NCI-H2196 treated with DMSO at 0.1 percent for 48 hours (cell line): ENCODE data around the gene TTLL11.
"Not testable (repeated sequence)": the region's sequence is repeated elsewhere in the genome, so short reads cannot be mapped to it uniquely, and the experiment has no call there.

Experiments
- DNase-seq: peaks from one replicate; lab custom pipeline; 2025; ENCODE audit not compliant: unreplicated experiment; lab: John Stamatoyannopoulos, UW

TTLL11 gene

DNA sequence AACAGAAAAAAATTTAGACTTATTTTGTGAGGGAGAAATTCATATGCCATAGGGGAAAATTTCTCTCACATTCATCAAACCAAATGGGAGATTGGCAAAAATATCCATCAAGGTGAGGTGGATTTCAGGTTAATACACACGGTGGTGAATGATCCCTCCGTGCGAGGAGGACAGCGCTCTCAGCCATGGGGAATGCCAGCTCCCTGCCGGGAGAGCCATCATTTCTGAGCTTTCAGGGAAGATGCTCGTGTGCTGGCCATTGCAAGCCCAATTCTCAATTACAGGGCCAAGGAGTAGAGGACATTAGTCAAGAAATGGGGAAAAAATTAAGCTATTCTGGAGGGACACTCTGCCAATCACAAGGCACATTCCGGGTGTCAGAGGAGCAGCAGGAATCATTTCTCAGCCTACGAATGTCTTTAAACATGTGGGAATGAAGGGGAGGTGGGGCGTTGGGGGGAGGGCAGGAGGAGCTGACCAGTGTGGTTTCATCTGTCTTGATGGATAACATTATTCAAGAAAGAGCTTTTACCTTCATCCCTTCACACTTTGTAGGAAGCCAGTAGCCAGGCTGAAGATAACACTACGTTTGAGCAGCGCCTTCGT lies 276.2 kb downstream of the TTLL11 start:
- DNase-seq, result no peak

DNA sequence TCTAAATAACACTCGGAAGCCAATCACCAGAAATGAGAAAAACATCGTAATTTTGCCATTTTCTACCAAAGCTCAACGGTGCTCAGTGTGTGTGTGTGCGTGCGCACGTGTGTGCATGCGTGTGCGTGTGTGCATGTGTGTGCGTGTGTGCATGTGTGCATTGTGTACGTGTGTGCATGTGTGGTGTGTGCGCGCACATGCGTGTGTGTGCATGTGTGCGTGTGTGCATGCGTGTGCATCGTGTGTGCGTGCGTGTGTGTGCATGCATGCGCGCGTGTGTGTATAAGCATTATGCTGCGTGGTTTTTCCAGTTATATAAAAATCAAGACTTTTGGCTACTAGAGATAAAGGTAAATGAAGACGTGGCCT lies 276.7 kb downstream of the TTLL11 start:
- DNase-seq, result no peak

DNA sequence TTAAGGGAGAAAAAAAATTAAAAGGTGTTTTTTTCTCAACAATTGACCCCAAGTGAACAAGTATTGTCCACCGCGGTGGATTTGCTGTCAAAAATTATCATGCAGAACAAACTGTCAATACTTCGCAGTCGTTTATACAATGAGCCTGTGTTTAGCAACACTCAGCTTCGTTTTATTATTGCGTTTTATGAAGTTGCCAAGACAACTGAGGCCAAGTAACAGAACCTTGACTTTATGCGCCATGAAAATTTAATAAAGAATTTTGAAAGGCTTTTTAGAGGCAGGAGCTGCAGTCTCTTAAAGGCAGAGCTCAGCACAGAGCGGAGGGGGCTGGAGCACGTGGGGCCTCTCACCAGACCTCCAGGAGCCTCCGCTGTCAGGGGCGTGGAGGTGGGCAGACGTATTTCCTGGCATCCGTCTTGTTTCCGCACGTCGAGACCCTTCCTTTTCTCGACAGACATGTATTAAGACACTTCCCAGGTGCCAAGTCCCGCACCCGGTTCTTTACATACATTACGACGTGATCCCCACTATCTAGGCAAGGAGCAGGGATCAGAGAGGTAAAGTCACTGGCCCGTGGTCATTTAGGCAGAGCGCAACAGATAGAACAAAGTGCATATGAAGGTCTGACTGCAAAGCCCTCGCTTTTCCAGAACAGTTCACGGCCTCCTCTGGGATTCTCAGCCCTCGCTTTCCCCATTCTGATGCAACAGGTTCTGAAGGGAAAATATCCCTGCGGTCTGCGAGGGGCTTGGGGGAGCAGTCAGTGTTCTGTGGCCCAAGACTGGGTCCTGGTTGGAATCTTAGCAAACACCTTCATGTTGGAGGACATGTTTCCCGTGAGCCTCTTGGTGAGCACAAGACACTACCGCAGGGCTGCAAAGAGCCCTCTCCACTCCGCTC lies 277.3 kb downstream of the TTLL11 start:
- no peak for DNase-seq

DNA sequence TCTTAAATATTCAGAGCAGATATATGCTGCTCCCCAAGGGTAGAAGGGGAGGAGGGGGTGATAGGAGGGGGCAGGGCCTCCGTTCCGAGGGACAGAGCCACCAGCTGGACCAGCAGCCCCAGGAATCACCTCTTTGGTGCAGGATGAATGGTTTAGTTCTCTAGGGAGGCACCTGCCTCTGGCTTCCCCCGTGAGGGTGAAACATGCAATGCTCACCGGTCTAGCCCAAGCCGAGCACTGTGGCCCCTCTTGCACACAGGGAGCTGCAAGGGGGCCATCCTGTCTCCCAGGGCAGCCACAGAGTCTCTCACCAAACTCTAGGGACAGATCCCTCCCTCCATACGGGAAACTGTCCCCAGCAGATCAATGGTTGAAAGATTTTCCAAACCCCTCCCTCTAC lies 278.0 kb downstream of the TTLL11 start:
- no peak for DNase-seq

DNA sequence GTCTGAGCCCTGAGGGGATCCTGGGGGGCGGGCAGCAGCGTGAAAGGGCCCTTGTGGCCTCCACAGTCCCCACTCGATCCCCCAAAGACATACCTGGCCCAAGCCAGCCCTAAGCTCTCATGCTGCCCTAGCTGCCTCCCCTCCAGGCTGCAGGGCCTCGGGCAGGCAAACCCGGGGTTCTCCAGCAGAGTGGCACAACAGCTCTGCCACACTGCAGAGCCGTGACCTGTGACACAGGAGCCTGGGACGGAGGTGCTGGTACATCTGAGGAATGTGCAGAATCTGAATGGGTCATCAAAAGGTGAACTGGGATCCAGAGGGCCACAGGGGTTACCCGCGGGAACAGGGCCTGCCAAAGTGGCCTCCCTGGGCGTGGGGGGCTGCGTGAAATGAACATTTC lies 278.5 kb downstream of the TTLL11 start:
- DNase-seq, result no peak

DNA sequence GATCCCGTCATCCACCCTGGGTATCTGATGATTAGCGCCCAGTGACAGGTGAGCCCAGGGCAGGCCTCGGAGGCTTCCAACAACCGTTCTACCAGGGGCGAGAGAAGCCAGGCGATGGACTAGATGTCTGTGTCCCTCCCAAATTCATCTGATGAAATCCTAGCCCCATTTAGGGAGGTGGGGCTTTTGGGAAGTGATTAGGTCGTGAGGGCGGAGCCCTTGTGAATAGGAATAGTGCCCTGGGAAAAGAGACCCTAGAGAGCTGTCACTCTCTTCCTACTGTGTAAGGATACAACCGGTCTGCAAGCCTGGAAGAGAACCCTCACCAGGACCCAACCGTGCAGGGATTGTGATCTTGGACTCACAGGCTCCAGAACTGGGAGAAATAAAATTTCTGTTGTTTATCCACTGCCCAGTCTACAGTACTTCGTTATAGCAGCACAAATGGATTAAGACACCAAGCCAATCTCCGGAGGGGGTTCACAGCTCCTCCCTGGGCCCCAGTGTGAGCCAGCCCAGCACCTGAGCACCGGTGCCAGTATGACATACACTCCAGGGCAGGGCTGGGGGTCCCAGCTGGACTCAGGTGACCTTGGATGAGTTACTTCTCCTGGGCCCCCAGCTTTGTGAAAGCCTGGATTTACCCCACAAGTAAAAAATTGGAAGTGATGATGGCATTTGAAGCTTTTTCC lies 279.4 kb downstream of the TTLL11 start:
- DNase-seq, result no peak

DNA sequence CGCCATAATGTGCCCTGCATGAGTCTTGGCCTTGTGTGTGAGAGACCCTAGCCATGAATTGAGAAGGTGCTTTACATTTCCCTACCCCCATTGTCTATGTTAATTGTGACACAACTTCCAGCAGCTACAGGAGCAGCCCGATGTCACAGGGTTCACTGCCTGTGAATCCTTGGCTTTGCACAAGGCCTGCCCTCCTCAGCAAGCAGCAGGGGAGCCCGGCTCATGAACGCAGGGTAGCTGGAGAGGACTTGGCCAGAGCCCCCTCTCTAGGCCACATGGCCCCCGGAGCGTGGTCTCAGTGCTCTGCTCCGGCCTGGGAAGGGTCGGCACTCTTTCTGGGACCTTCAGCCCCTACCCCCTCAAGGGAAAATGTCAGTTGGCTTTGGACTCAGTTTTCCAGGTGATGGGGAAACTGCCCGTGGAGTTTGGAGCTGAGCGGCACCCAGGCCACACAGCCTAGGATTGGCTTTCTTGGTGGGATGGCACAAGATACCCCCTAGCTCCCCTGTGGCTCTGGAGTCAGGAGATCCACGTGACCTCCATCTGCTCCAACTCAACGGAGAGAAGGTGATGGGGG lies 280.9 kb downstream of the TTLL11 start:
- no peak for DNase-seq

DNA sequence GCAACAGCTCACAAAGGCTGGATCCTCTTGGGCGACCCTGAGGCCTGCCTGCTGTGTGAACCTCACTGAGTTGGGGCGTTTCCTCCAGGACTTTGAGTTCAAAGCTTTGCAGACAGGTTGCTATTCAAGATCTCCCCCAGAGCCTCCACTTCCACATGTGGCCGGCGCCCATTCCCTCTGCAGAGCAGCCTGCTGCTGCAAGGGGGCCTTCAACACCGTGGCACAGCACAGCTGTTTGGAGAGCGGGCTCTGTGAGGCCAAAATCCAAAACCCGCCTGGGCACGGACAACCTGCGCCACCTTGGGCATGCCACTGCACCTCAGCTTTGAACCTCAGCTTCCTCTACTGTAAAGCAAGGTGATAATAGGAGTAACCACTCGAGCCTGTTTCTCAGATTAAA lies 281.4 kb downstream of the TTLL11 start:
- no peak for DNase-seq

DNA sequence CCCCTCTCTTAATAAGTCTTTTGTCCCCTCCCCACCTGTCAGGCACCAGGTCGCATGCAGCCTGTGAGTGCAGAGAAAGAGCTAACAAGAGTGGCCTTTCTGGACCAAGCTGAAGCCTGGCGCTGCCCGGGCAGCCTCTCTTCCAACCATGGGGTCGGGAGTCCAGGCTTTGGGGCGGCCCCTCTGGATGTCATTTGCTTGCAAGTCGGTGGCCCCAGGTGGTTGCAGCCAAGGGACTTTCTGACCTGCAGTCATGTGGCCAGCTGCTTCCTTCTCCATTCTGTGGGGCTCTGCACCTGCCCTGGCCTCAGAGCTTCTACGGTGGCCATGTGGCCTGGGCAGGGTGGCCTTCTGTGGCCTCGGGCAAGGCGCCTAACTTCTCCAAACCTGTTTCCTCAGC lies 282.0 kb downstream of the TTLL11 start:
- no peak for DNase-seq

DNA sequence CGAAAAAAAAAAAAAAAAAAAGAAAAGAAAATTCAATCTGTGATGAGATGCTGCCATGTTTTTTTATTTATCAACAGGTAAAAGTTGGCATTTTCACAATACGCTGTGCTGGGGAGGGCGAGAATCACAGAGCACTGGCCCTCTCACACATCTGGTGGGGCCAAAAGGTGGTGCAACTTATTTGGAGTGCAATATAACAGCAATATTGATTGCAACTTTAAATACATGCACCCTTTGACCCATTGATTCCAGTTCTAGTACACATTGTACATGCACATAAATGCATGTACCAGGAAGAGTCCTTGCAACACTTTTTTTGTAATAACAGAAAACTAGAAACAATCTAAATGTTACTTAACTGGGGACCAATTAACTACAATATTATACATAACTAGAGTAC lies 282.6 kb downstream of the TTLL11 start:
- no peak for DNase-seq

DNA sequence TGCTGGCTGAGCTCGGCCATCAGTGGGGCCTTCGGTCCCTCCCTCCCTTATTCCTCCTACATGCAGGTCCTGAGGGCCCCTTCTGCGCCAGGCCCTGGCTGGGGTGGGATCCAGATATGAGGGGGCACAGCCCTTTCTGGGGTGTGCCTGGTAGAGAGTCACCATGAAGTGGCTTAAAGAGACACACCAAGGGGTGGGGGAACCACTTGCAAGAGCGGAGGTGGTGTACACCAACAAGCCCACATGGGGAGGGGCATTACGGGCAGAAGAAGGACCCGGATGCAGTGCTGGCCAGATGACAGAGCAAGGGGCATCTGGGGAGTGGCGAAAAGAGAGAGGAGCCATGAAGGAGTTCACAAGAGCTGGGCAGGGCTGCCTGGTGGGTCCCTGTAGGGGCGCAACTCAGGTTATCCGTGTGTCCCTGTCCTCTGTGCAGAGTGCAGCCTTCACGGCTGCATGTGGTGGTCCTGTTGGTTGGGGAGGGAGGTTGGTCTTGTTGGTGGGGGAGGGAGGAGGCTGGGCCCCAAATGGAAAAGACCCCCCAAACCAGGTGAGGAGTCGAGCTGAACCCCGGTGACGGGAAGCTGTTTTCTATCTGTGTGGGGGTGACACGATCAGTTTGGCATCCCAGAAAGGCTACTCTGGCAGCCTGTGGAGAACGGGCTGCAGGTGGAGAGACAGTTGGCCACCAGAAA lies 283.6 kb downstream of the TTLL11 start:
- DNase-seq, result no peak

DNA sequence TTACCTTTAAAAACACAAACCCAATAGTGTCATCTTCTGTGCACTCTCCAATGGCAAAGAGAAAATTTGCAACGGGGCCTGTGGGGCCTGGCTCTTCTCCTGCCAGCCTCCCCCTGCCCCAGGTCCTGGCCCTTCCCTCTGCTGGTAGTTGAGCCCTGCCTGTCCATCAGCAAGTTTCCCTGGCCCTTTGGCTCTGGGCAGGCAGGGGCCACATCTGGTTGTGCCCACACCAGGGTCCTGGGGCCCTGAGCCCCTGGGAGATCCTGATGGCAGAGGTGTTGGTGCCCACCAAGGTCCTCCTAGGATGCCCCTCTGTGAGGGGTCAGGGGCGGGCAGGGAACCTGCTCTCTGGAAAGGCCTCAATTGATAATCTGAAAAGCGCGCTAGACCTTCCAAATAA lies 284.3 kb downstream of the TTLL11 start:
- no peak for DNase-seq

DNA sequence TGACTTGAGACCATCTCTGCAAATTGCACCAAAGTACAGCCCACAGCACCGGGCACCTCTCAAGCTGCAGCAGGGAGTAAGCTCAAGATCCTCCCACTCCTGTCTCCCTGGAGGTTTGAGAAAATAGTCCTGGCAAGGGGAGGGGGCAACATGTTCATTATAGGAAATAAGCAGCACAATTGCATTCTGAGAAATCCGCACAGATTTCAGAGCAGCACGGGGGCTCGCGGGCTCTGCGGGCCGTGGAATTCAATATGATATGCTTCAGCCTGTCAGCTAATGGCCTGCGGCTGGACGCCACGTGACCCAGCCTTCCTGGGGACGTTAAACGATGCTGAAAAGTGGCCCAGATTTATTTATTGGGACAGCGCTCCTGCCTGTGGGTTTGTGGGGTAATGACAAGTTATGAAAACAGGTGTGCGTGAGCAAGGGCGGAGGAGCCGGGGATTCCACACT lies 285.3 kb downstream of the TTLL11 start:
- DNase-seq, result no peak

DNA sequence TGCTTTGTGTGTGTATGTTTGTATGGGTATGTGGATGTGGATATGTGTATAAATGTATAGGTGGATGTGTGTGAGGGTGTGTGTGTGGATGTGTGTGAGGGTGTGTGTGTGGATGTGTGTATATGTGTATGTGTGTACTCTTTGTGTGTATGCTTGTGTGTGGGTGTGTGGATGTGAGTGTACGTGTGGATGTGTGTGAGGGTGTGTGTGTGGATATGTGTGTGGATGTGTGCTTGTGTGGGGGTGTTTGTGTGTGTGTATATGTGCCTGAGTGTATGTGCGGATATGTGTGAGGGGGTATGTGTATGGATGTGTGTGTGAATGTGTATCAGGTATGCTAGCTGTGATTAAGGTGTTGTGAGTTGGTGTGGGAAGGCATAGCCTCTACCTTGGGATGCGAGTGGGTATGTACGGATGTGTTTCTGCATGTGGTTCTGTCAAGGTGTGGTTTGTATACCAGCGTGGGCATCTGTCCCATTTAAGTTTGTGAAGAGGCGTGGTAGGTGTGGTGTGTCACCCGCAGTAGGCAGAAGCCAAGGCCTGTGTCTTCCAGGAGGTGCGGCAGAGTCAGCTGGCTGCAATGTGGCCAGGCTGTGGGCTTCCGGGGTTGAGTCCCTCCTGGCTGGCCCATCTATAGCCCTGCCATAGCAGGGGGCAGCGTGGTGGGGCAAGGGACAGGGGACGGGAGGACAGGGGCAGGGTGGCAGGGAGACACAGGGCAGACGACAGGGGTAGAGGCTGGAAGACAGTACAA lies 285.9 kb downstream of the TTLL11 start:
- no peak for DNase-seq

DNA sequence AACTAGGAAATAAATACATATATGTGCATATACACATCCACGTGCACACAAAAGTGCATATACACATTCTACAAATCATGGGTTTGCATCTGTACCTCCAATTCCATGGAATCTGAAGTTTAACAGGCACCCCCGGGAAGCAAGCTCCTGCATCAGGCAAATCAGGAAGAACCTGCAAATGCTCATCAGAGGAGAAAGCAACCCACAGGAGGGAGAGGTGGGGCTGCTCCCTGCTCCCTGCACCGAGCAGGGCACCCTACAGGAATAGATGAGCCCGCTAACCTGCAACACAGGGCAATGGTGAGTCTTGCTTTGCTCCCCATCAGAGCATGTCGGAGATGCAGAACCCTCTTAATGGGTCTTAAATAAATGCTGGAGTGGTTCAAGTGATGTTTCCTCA lies 290.4 kb downstream of the TTLL11 start:
- no peak for DNase-seq

DNA sequence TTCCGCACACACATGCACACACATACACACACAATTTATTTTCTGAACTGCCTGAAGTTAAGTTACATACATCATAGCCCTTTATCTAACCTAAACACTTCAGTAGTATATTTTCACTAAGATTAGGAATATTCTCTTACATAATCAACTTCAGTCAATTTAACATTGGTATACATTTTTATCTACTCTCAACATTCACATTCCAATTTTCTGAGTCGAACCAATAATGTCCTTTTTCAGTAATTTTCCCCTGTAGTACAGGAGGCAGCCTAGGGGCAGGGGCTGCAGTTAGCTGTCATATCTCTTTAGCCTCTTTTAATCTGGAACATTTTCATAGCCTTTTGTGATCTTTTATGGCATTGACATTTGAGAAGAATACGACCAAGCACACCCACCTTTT lies 291.5 kb downstream of the TTLL11 start:
- DNase-seq, result no peak

DNA sequence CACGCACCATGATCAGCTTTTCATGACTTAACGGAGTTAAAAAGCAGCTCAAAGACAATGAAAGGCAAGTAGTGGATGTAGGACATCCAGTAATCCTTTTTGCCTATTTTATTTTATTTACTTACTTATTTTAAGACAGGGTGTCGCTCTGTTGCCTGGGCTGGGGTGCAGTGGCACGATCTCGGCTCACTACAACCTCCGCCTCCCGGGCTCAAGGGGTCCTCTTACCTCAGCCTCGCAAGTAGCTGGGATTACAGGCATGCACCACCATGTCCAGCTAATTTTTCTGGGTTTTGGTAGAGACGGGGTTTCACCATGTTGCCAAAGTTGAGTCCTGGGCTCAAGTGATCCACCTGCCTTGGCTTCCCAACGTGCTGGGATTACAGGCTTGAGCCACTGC lies 292.7 kb downstream of the TTLL11 start:
- DNase-seq, result no peak

DNA sequence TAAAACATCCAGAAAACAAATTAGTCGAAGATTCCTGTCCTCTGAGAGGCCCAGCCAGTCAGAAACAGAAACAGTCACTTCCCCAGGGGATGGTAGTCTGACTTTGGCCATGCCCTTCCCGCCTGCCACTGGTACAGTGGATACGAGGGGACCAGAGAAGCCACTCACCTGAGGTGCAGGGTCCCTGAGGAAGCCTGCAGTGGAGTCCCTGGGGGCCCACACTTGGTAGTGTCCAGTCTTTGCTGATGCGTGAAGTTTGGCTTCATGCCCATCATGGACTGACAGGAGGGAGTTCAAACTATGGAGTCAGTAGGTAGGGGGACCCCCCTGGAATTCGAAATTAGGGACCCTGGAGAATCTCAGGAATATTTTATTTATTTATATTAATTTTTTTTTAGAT lies 294.2 kb downstream of the TTLL11 start:
- no peak for DNase-seq

DNA sequence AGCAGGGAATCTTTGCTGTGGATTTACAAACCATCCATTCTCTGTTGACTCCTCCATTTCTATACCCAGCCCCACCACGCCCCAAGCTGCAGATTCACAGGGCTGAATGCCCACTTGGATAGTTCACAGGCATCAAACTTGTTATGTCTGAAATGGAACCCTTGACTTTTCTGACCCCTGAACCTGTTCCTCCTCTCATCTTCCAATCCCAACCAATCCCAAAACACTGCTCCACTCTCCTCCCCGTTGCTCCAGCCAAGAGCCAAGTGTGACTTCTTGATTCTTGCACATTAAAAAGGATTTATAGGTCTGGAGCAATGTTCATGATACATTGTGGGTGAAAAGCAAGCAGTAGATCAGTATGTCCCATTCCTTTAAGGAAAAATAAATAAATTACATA lies 296.0 kb downstream of the TTLL11 start:
- DNase-seq, result no peak

DNA sequence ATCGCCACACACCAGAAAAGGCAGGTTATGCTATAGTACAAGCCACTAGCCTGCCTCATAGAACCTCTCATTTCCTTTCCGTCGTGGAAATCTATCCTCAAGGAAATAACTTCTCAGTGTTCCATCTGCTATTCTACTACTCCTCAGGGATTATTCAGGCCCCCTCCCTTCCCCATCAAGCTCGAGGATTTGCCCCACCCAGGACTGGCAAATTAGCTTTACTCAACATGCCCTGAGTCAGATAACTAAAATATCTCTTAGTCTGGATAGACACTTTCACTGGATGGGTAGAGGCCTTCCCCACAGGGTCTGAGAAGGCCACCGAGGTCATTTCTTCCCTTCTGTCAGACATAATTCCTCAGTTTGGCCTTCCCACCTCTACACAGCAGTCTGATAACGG lies 298.8 kb downstream of the TTLL11 start:
- DNase-seq, result not testable (repeated sequence)
